Gastrocnemius medialis (tissue), 4 donors: ENCODE data around the gene STX8.

Source experiments
- CTCF ChIP-seq, 5 experiments: fragments of 450-650 bp in 3 of 5; fragments of 200-600 bp in 2 of 5; sonication (generic) in 2 of 5; IDR thresholded peaks in 4 of 5; conservative IDR thresholded peaks in 1 of 5; 1 replicate in 4 of 5; 2 replicates in 1 of 5; pipeline ENCODE4 v1.5.1; 2016 to 2019; ENCODE audit warnings: antibody characterized with exemption in 5 of 5, mild to moderate bottlenecking in 3 of 5, moderate library complexity in 3 of 5
- POLR2A ChIP-seq, 2 donors: fragments of 450-650 bp; IDR thresholded peaks; one replicate each; pipeline ENCODE4 v1.6.1; 2017; ENCODE audit warnings: antibody characterized with exemption in 2 of 2, mild to moderate bottlenecking in 2 of 2, moderate library complexity in 2 of 2

DNA sequence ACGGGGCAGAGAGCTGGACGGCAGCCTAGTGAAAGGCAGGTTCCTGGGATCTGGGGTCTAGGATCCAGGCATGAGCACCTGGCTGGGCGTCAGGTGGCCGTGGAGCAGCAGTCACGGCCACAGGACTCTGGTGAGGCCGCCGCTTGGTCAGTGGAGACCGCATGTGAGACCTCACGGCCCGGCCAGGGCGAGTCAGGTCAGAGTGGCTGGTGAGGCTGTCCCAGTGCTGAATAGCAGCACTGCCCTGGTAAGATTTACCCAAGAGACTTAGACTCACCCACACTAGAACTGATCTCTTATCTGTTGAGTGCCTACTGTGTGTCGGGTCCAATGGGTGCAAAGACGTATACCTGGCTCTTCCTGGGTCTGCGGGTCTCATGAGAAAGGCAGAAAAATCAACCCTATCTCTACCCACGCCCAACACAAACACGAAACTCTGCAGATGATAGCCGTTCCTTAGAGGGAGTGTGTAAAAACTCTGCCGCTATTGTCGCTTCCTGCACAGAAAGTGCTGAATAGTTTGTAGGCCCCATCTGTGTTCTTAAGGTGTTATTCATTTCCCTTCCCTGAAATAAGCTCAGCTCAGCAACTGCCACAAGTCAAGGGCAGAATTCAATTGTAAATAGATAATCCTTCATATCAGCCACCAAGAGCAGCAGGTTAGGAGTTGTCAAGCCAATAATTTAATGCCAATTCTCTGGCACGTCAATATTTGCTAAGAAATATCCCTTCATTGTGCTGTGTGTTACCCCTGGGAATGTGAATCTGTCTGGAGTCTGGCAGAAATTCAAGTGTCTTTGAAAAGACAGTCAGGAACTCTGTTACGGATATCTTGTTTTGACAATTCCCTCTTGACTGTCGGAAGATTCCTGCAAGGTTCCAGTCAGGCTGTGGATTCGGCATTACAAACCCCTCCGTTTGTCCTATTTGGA, 314.3 kb downstream of the STX8 start:
- TF ChIP-seq CTCF (IDR thresholded peaks at IDR 0.05 in 4 of 5, conservative IDR thresholded peaks at IDR 0.05 in 1 of 5) (no peak), POLR2A (IDR thresholded peaks at IDR 0.05) (no peak)
